ENCODE results near the gene TMEM63C.

DNA sequence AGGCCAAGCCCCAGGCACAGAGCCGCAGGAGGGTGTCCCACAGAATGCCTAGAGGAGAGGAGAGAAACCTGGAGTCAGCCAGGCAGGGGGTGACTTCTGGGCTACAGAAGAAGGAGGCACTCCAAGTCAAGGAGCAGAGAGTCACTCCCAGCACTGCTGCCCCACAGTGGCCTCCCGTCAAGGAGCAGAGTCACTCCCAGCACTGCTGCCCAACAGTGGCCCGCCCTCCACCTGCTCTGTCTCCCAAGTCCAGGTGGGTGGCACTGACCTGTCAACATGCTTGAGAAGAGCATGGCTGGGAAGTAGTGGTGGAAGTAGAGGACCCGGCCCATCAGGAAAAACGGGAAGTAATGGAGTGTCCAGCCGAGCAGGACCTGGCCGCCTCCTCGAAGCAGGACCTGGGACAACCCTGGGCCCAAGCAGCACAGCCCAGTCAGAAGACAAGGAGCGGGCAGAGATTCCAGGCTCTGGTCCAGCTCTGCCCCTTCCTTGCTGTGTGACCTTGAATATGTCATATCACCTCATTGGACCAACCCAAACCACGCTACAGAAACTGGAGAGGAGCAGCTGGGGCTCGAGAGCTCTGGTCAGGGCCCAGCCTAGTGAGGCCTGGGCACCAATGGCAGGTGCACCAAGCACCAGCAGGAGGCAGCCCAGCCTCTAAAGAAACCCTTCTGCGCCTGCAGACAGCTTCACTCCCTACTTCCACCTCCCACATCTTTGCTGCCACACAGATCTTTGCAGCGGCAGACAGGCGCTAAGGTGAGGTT lies 97.0 kb downstream of the TMEM63C start:
- TF ChIP-seq EZH2phosphoT487 (IDR thresholded peaks at IDR 0.05; ENCODE audit: borderline replicate concordance) (no peak), CTCF (conservative IDR thresholded peaks at IDR 0.05; ENCODE audit: low read length) (no peak)
